Lower leg skin (tissue), 3 donors: ENCODE measurements around the gene LCA5.

ENCODE experiments used
- POLR2A ChIP-seq, 2 donors: fragments of 450-650 bp; IDR thresholded peaks; one replicate each; pipeline ENCODE4 v1.6.1; 2016 to 2017; ENCODE audit warnings: antibody characterized with exemption in 2 of 2, mild to moderate bottlenecking in 1 of 2, moderate library complexity in 1 of 2
- TF ChIP-seq, protein P1 (sequence below), 3 donors: fragments of 450-650 bp; IDR thresholded peaks; one replicate each; pipeline ENCODE4 v1.5.1; 2016; ENCODE audit warnings: antibody characterized with exemption in 3 of 3, mild to moderate bottlenecking in 3 of 3, moderate library complexity in 2 of 3

DNA sequence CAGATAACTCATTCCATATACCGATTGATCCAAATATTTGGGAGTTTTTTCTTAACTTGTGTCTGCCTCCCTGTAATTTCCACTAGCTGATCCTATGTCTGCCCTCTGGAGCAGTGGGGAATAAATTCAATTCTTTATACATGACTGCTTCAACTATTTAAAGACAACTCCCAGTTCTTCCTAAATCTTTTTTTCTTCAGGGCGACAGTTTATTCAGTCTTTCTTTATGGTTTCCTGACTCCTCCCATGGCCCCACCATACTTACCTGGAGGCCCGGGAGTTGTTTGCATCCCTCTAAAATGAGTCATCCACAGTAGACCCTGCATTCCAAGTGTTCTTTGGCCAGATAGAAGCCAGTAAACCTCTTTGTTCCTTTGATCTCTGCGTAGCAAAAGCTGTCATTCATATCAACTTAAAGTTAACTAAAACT, 73.6 kb downstream of the LCA5 start:
- no peak for TF ChIP-seq POLR2A (IDR thresholded peaks at IDR 0.05)
- TF ChIP-seq, protein P1, sequence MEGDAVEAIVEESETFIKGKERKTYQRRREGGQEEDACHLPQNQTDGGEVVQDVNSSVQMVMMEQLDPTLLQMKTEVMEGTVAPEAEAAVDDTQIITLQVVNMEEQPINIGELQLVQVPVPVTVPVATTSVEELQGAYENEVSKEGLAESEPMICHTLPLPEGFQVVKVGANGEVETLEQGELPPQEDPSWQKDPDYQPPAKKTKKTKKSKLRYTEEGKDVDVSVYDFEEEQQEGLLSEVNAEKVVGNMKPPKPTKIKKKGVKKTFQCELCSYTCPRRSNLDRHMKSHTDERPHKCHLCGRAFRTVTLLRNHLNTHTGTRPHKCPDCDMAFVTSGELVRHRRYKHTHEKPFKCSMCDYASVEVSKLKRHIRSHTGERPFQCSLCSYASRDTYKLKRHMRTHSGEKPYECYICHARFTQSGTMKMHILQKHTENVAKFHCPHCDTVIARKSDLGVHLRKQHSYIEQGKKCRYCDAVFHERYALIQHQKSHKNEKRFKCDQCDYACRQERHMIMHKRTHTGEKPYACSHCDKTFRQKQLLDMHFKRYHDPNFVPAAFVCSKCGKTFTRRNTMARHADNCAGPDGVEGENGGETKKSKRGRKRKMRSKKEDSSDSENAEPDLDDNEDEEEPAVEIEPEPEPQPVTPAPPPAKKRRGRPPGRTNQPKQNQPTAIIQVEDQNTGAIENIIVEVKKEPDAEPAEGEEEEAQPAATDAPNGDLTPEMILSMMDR (IDR thresholded peaks at IDR 0.05), result no peak
